PC-3 (cell line): ENCODE results near the gene TNIP1. TPM values are rescaled to one million over a fixed set of nuclear protein-coding genes. Genes with fewer than 3 reads are reported as not detected.
A peak's percentile ranks its signal among the peaks of the same experiment; 100 is the strongest.

ENCODE experiments used
- ATAC-seq: fragments of 200-7000 bp; cut with Tn5 transposase; 2 replicates; pipeline ENCODE4 v1.9.1; 2020; ENCODE audit warnings: mild to moderate bottlenecking, moderate library complexity
- BruUV-seq: library from RNA; stranded (reverse); fragments of 400-500 nt; replicated peaks from 2 replicates; lab custom pipeline; 2021; lab: Mats Ljungman, UMichigan
- CTCF ChIA-PET: fragments of 300-600 bp; sonication (Branson Sonifier 250); formaldehyde crosslinking; loops from one replicate; lab custom pipeline; 2022; ENCODE audit warnings: antibody characterized with exemption; lab: Charles Lee
- POLR2A ChIA-PET: fragments of 300-600 bp; sonication (Branson Sonifier 250); formaldehyde crosslinking; loops from one replicate; lab custom pipeline; 2022; ENCODE audit warnings: antibody characterized with exemption; ENCODE audit not compliant: unreplicated experiment; lab: Charles Lee
- DNase-seq: peaks from one replicate; pipeline ENCODE4 v3.0.0-alpha.2; 2015
- H2AFZ ChIP-seq: fragments of 300-600 bp; sonication (generic); 2 replicates; pipeline ENCODE4 v1.6.0; 2016; ENCODE audit warnings: antibody characterized with exemption, low read length
- H3F3A ChIP-seq: fragments of 300-600 bp; sonication (generic); one replicate; pipeline ENCODE4 v1.6.0; 2017; ENCODE audit warnings: antibody characterized with exemption, low read length, control low read depth, mild to moderate bottlenecking; ENCODE audit not compliant: unreplicated experiment
- H3K27ac ChIP-seq: fragments of 300-600 bp; sonication (generic); 2 replicates; pipeline ENCODE4 v1.5.1; 2016; ENCODE audit warnings: mild to moderate bottlenecking, low read length
- H3K27me3 ChIP-seq: fragments of 300-600 bp; sonication (generic); 2 replicates; pipeline ENCODE4 v1.6.1; 2016; ENCODE audit warnings: low read length, mixed read lengths
- H3K36me3 ChIP-seq: fragments of 300-600 bp; sonication (generic); 2 replicates; pipeline ENCODE4 v1.6.1; 2016; ENCODE audit warnings: low read depth, mixed run types, low read length, mixed read lengths
- H3K4me1 ChIP-seq: fragments of 300-600 bp; sonication (generic); 2 replicates; pipeline ENCODE4 v1.5.1; 2016; ENCODE audit warnings: low read length; ENCODE audit not compliant: insufficient read depth
- H3K4me2 ChIP-seq: fragments of 300-600 bp; sonication (generic); 2 replicates; pipeline ENCODE4 v1.6.0; 2016; ENCODE audit warnings: low read length
- H3K4me3 ChIP-seq: fragments of 300-600 bp; sonication (generic); 2 replicates; pipeline ENCODE4 v1.5.1; 2016; ENCODE audit warnings: mild to moderate bottlenecking, low read length, mixed read lengths
- H3K79me2 ChIP-seq: fragments of 300-600 bp; sonication (generic); 2 replicates; pipeline ENCODE4 v1.6.1; 2017; ENCODE audit warnings: low read length, mixed read lengths
- H3K9ac ChIP-seq: fragments of 300-600 bp; sonication (generic); 2 replicates; pipeline ENCODE4 v1.6.0; 2016; ENCODE audit warnings: mild to moderate bottlenecking, low read length
- H3K9me2 ChIP-seq: fragments of 300-600 bp; sonication (generic); replicated peaks from 2 replicates; pipeline ENCODE4 v1.6.1; 2016; ENCODE audit warnings: mixed run types, low read length, mixed read lengths
- H3K9me3 ChIP-seq: fragments of 300-600 bp; sonication (generic); 2 replicates; pipeline ENCODE4 v1.6.1; 2016; ENCODE audit warnings: low read length, mixed read lengths
- H4K20me1 ChIP-seq: fragments of 300-600 bp; sonication (generic); 2 replicates; pipeline ENCODE4 v1.6.1; 2016; ENCODE audit warnings: low read length, mixed read lengths
- CTCF ChIP-seq: fragments of 300-600 bp; sonication (generic); conservative IDR thresholded peaks from 2 replicates; pipeline ENCODE4 v1.5.1; 2017; ENCODE audit warnings: antibody characterized with exemption, low read depth, mild to moderate bottlenecking, low read length
- EZH2 ChIP-seq: fragments of 300-600 bp; sonication (generic); IDR thresholded peaks from one replicate; pipeline ENCODE4 v1.6.1; 2017; ENCODE audit warnings: antibody characterized with exemption, mild to moderate bottlenecking, low read length; ENCODE audit not compliant: unreplicated experiment
- EZH2phosphoT487 ChIP-seq: fragments of 300-600 bp; sonication (generic); IDR thresholded peaks from 2 replicates; pipeline ENCODE4 v1.6.1; 2018; ENCODE audit warnings: mild to moderate bottlenecking, antibody characterized with exemption, low read length, borderline replicate concordance
- intact Hi-C: fragments of 100-400 bp; cut with micrococcal nuclease; formaldehyde crosslinking; loops from 2 replicates; pipeline ENCODE4 v1.9.0; 2023
- total RNA-seq: library from RNA; depleted of rRNA; stranded (reverse); fragments of >200 nt; gene quantifications from 2 replicates; pipeline ENCODE4 v1.2.3, GENCODE V29; 2014

TNIP1 gene
- total RNA-seq, 1 experiment from 2014 or later, result 90.0 TPM

GRCh38 chr5:151083081-151083676, 2.3 kb upstream of the TNIP1 start:
- Histone ChIP-seq H3K9me2 (no peaks in the 10 kb centered on the region), H3K4me2 (peak overlapping the region; percentile 45), H3K4me3 (no peak overlapping the region), H2AFZ (no peak overlapping the region), H3K27me3 (no peaks in the 10 kb centered on the region), H4K20me1 (no peaks in the 10 kb centered on the region), H3K4me1 (peaks cover 63% of the 10 kb centered on the region), H3K27ac (peak overlapping the region; percentile 92), H3F3A (no peaks in the 10 kb centered on the region), H3K9me3 (no peaks in the 10 kb centered on the region), H3K36me3 (peaks cover 6% of the 10 kb centered on the region; the same call in 1 of the 2 replicates), H3K79me2 (peaks cover 40% of the 10 kb centered on the region), H3K9ac (peak overlapping the region; percentile 66)
- DNase-seq, result peak; percentile 90
- POLR2A ChIA-PET, result interaction anchor here (0.6 to 0.8 kb wide), 4 partner anchors 9 to 689 kb away, joined by 3 to 4 read pairs (median 4); partner anchors contain the start of gene G3BP1
- BruUV-seq, result no TSS peak
- ATAC-seq, result peak; percentile 53
- TF ChIP-seq CTCF, result no peak
- TF ChIP-seq EZH2, result no peak
- TF ChIP-seq EZH2phosphoT487, result no peak
- CTCF ChIA-PET, result interaction anchor here (0.9 to 1.3 kb wide), 3 partner anchors 32 to 35 kb away, joined by 3 to 6 read pairs (median 3); no protein-coding TSS in a partner anchor
- intact Hi-C loops, result loop anchor here (1.0 kb wide), 1 partner anchor 10 kb away; no protein-coding TSS in a partner anchor

GRCh38 chr5:151082282-151082902, 1.6 kb upstream of the TNIP1 start:
- Histone ChIP-seq H3K79me2 (peaks cover 48% of the 10 kb centered on the region), H3F3A (no peaks in the 10 kb centered on the region), H3K4me1 (peaks cover 70% of the 10 kb centered on the region), H4K20me1 (peaks cover 3% of the 10 kb centered on the region; the same call in 1 of the 2 replicates), H3K36me3 (peaks cover 14% of the 10 kb centered on the region; the same call in 1 of the 2 replicates), H3K4me3 (peak overlapping the region; percentile 94; the same call in 1 of the 2 replicates), H3K27me3 (no peaks in the 10 kb centered on the region), H3K9me3 (no peaks in the 10 kb centered on the region), H3K9me2 (no peaks in the 10 kb centered on the region), H3K27ac (peak overlapping the region; percentile 92), H3K4me2 (peak overlapping the region; percentile 95), H2AFZ (no peak overlapping the region), H3K9ac (peak overlapping the region; percentile 98)
- intact Hi-C loops, result no loop called here
- POLR2A ChIA-PET, result no interaction called here
- peak; percentile 24 for DNase-seq
- TF ChIP-seq CTCF (0 out of 2 replicates have a peak, but pooled peaks have one; percentile 13), EZH2phosphoT487 (no peak)
- CTCF ChIA-PET, result interaction anchor here (1.0 to 1.5 kb wide), 3 partner anchors 30 to 33 kb away, joined by 3 to 6 read pairs (median 4); no protein-coding TSS in a partner anchor
- ATAC-seq, result no peak
- BruUV-seq, result no TSS peak
